Mammary epithelial cell (primary cell): Measurements from ENCODE around the gene TPTE2.
"Not testable (repeated sequence)": the region's sequence is repeated elsewhere in the genome, so short reads cannot be mapped to it uniquely, and the experiment has no call there.

Experiments
- CTCF ChIP-seq, 2 donors: IDR thresholded peaks in 1 of 2; conservative IDR thresholded peaks in 1 of 2; 2 replicates each; pipeline ENCODE4 v1.5.1; 2011 to 2012; ENCODE audit warnings: inconsistent platforms in 2 of 2, low read length in 2 of 2, mild to moderate bottlenecking in 2 of 2, control low read depth in 1 of 2, low read depth in 1 of 2; ENCODE audit not compliant: insufficient read depth in 1 of 2; ENCODE audit errors: extremely low read depth in 1 of 2
- EZH2 ChIP-seq: IDR thresholded peaks from 2 replicates; pipeline ENCODE4 v1.6.1; 2012; ENCODE audit warnings: low read length, inconsistent platforms, borderline replicate concordance

- not testable (repeated sequence) for TF ChIP-seq CTCF (conservative IDR thresholded peaks at IDR 0.05 in 1 of 2, IDR thresholded peaks at IDR 0.05 in 1 of 2; ENCODE audit: extremely low read depth in 1 of 2, insufficient read depth in 1 of 2, low read depth in 1 of 2, low read length in 2 of 2); EZH2
These were observed 122.2 kb downstream of the TPTE2 start for GRCh38 chr13:19439056-19439686.
